BE2C (cell line): Measurements from ENCODE around the gene SIM1.

Experiments used
- DNase-seq: peaks from one replicate; pipeline ENCODE4 v3.0.0-alpha.2; 2020
- H3K27me3 ChIP-seq: fragments of 250-450 bp; sonication (Bioruptor Pico); 2 replicates; pipeline ENCODE4 v1.5.1; 2020; ENCODE audit warnings: mild to moderate bottlenecking
- H3K36me3 ChIP-seq: fragments of 250-450 bp; sonication (Bioruptor Pico); 2 replicates; pipeline ENCODE4 v1.5.1; 2020; ENCODE audit warnings: mild to moderate bottlenecking
- H3K4me1 ChIP-seq: fragments of 250-450 bp; sonication (Bioruptor Pico); 2 replicates; pipeline ENCODE4 v1.5.1; 2020
- H3K4me3 ChIP-seq: 2 replicates; pipeline ENCODE4 v1.5.1; 2011; ENCODE audit warnings: low read depth, low read length
- H3K9me3 ChIP-seq: fragments of 250-450 bp; sonication (Bioruptor Pico); 2 replicates; pipeline ENCODE4 v1.5.1; 2020
- CTCF ChIP-seq: IDR thresholded peaks from 2 replicates; pipeline ENCODE4 v1.5.1; 2012; ENCODE audit warnings: mild to moderate bottlenecking, low read depth, low read length

Gene SIM1

GRCh38 chr6:100435299-100435698 is 29.4 kb downstream of the SIM1 start:
- H3K4me1 ChIP-seq: no peaks in the 10 kb centered on the region
- H3K9me3 ChIP-seq: no peaks in the 10 kb centered on the region
- no peak for DNase-seq
- peaks cover 10% of the 10 kb centered on the region; the same call in 1 of the 2 replicates for H3K27me3 ChIP-seq
- H3K36me3 ChIP-seq: no peaks in the 10 kb centered on the region
- no peak overlapping the region for H3K4me3 ChIP-seq
- no peak for TF ChIP-seq CTCF

- TF ChIP-seq CTCF: no peak
- Histone ChIP-seq H3K27me3 (peaks cover 3% of the 10 kb centered on the region; the same call in 1 of the 2 replicates), H3K36me3 (no peaks in the 10 kb centered on the region), H3K9me3 (no peaks in the 10 kb centered on the region), H3K4me1 (no peaks in the 10 kb centered on the region), H3K4me3 (no peak overlapping the region)
- no peak for DNase-seq
Observed at GRCh38 chr6:100433726-100434435, 30.8 kb downstream of the SIM1 start.

GRCh38 chr6:100432136-100432535 is 32.6 kb downstream of the SIM1 start:
- Histone ChIP-seq H3K36me3 (no peaks in the 10 kb centered on the region), H3K9me3 (no peaks in the 10 kb centered on the region), H3K4me1 (no peaks in the 10 kb centered on the region), H3K27me3 (peaks cover 8% of the 10 kb centered on the region), H3K4me3 (no peak overlapping the region)
- no peak for DNase-seq
- TF ChIP-seq CTCF: no peak

GRCh38 chr6:100430962-100431361 is 33.8 kb downstream of the SIM1 start:
- Histone ChIP-seq H3K36me3 (no peaks in the 10 kb centered on the region), H3K27me3 (peaks cover 17% of the 10 kb centered on the region), H3K4me3 (no peak overlapping the region), H3K4me1 (no peaks in the 10 kb centered on the region), H3K9me3 (no peaks in the 10 kb centered on the region)
- TF ChIP-seq CTCF: no peak
- DNase-seq: no peak

GRCh38 chr6:100427452-100427851 is 37.3 kb downstream of the SIM1 start:
- DNase-seq: no peak

More at GRCh38 chr6:100427452-100427851, 37.3 kb downstream of the SIM1 start:
- Histone ChIP-seq H3K4me3 (no peak overlapping the region), H3K9me3 (no peaks in the 10 kb centered on the region), H3K27me3 (peaks cover 18% of the 10 kb centered on the region), H3K36me3 (no peaks in the 10 kb centered on the region), H3K4me1 (no peaks in the 10 kb centered on the region)
- TF ChIP-seq CTCF: no peak
